Measurements from ENCODE around the gene TMEM208.

TMEM208 gene

GRCh38 chr16:67190448-67191399 is 36.2 kb upstream of the TMEM208 start:
- in situ Hi-C loops (cut with MboI; ENCODE audit: low pct_unique_long_range_greater_than_20kb, low sequenced_read_pairs), result no loop called here
- DNase-seq, result no peak

GRCh38 chr16:67191411-67191994 is 35.4 kb upstream of the TMEM208 start:
- DNase-seq, result no peak
- in situ Hi-C loops (cut with MboI; ENCODE audit: low pct_unique_long_range_greater_than_20kb, low sequenced_read_pairs), result no loop called here

GRCh38 chr16:67191995-67192681 is 34.8 kb upstream of the TMEM208 start, which contains the start of gene E2F4:
E2F4 (plus strand) TSS chr16:67192155; CDS start chr16:67192228, 73 bp downstream.
- in situ Hi-C loops (cut with MboI; ENCODE audit: low pct_unique_long_range_greater_than_20kb, low sequenced_read_pairs), result no loop called here
- peak; percentile 92 for DNase-seq

- in situ Hi-C loops (cut with MboI; ENCODE audit: low pct_unique_long_range_greater_than_20kb, low sequenced_read_pairs), result no loop called here
- no peak for DNase-seq
These were observed 34.1 kb upstream of the TMEM208 start for GRCh38 chr16:67192781-67193361.

- in situ Hi-C loops (cut with MboI; ENCODE audit: low pct_unique_long_range_greater_than_20kb, low sequenced_read_pairs), result no loop called here
- no peak for DNase-seq
These were observed 33.4 kb upstream of the TMEM208 start for GRCh38 chr16:67193536-67193935.

- in situ Hi-C loops (cut with MboI; ENCODE audit: low pct_unique_long_range_greater_than_20kb, low sequenced_read_pairs), result no loop called here
- no peak for DNase-seq
These were observed 32.7 kb upstream of the TMEM208 start for GRCh38 chr16:67194260-67194659.

- in situ Hi-C loops (cut with MboI; ENCODE audit: low pct_unique_long_range_greater_than_20kb, low sequenced_read_pairs), result no loop called here
- DNase-seq, result no peak
These were observed 31.3 kb upstream of the TMEM208 start for GRCh38 chr16:67195676-67196075.

GRCh38 chr16:67196881-67197280 is 30.0 kb upstream of the TMEM208 start:
- in situ Hi-C loops (cut with MboI; ENCODE audit: low pct_unique_long_range_greater_than_20kb, low sequenced_read_pairs), result no loop called here
- DNase-seq, result no peak

- in situ Hi-C loops (cut with MboI; ENCODE audit: low pct_unique_long_range_greater_than_20kb, low sequenced_read_pairs), result no loop called here
- DNase-seq, result no peak
These were observed 29.2 kb upstream of the TMEM208 start for GRCh38 chr16:67197704-67198103.

GRCh38 chr16:67198238-67198734 is 28.6 kb upstream of the TMEM208 start:
- DNase-seq, result peak; percentile 41
- in situ Hi-C loops (cut with MboI; ENCODE audit: low pct_unique_long_range_greater_than_20kb, low sequenced_read_pairs), result no loop called here

- no peak for DNase-seq
- in situ Hi-C loops (cut with MboI; ENCODE audit: low pct_unique_long_range_greater_than_20kb, low sequenced_read_pairs), result no loop called here
These were observed 27.7 kb upstream of the TMEM208 start, which contains the start of gene ELMO3 for GRCh38 chr16:67199011-67199807. ELMO3 (plus strand) TSS chr16:67199131; CDS start chr16:67199327, 196 bp downstream.

- in situ Hi-C loops (cut with MboI; ENCODE audit: low pct_unique_long_range_greater_than_20kb, low sequenced_read_pairs), result no loop called here
- DNase-seq, result no peak
These were observed 27.1 kb upstream of the TMEM208 start for GRCh38 chr16:67199808-67200198.

GRCh38 chr16:67200491-67200890 is 26.4 kb upstream of the TMEM208 start:
- DNase-seq, result no peak

GRCh38 chr16:67201411-67202345 is 25.3 kb upstream of the TMEM208 start:
- in situ Hi-C loops (cut with MboI; ENCODE audit: low pct_unique_long_range_greater_than_20kb, low sequenced_read_pairs), result no loop called here
- no peak for DNase-seq

More at GRCh38 chr16:67200491-67200890, 26.4 kb upstream of the TMEM208 start:
- in situ Hi-C loops (cut with MboI; ENCODE audit: low pct_unique_long_range_greater_than_20kb, low sequenced_read_pairs), result no loop called here

- no peak for DNase-seq
- in situ Hi-C loops (cut with MboI; ENCODE audit: low pct_unique_long_range_greater_than_20kb, low sequenced_read_pairs), result no loop called here
These were observed 24.5 kb upstream of the TMEM208 start for GRCh38 chr16:67202426-67202825.

GRCh38 chr16:67202956-67203493 is 23.9 kb upstream of the TMEM208 start:
- in situ Hi-C loops (cut with MboI; ENCODE audit: low pct_unique_long_range_greater_than_20kb, low sequenced_read_pairs), result no loop called here
- no peak for DNase-seq

- in situ Hi-C loops (cut with MboI; ENCODE audit: low pct_unique_long_range_greater_than_20kb, low sequenced_read_pairs), result no loop called here
- DNase-seq, result no peak
These were observed 22.9 kb upstream of the TMEM208 start for GRCh38 chr16:67204076-67204475.

Measured in KBM-7 (cell line).